Measurements from ENCODE around the gene TMEM14C.
"Not testable (repeated sequence)": the region's sequence is repeated elsewhere in the genome, so short reads cannot be mapped to it uniquely, and the experiment has no call there.

TMEM14C gene

GRCh38 chr6:10733863-10734262 lies 11.0 kb downstream of the TMEM14C start:
- no peak for TF ChIP-seq CTCF (IDR thresholded peaks at IDR 0.05; ENCODE audit: low read depth, low read length)
- no peak overlapping the region for H3K4me3 ChIP-seq (replicated peaks in 1 of 2; ENCODE audit: low read depth in 2 of 2, low read length in 2 of 2)
- no peak for DNase-seq (ENCODE audit: low read depth in 2 of 2)

- H3K4me3 ChIP-seq (replicated peaks in 1 of 2; ENCODE audit: low read depth in 2 of 2, low read length in 2 of 2) = no peak overlapping the region
- no peak for TF ChIP-seq CTCF (IDR thresholded peaks at IDR 0.05; ENCODE audit: low read depth, low read length)
- DNase-seq (ENCODE audit: low read depth in 2 of 2) = no peak
Observed at GRCh38 chr6:10736731-10737130, 13.9 kb downstream of the TMEM14C start.

- no peak overlapping the region for H3K4me3 ChIP-seq (replicated peaks in 1 of 2; ENCODE audit: low read depth in 2 of 2, low read length in 2 of 2)
- DNase-seq (ENCODE audit: low read depth in 2 of 2) = no peak
- TF ChIP-seq CTCF (IDR thresholded peaks at IDR 0.05; ENCODE audit: low read depth, low read length) = no peak
Observed at GRCh38 chr6:10740061-10740460, 17.2 kb downstream of the TMEM14C start.

GRCh38 chr6:10741643-10742042 lies 18.8 kb downstream of the TMEM14C start:
- not testable (repeated sequence) for H3K4me3 ChIP-seq (replicated peaks in 1 of 2; ENCODE audit: low read depth in 2 of 2, low read length in 2 of 2); DNase-seq (ENCODE audit: low read depth in 2 of 2)

- no peak overlapping the region for H3K4me3 ChIP-seq (replicated peaks in 1 of 2; ENCODE audit: low read depth in 2 of 2, low read length in 2 of 2)
- no peak for TF ChIP-seq CTCF (IDR thresholded peaks at IDR 0.05; ENCODE audit: low read depth, low read length)
- no peak for DNase-seq (ENCODE audit: low read depth in 2 of 2)
Observed at GRCh38 chr6:10742251-10742650, 19.4 kb downstream of the TMEM14C start.

GRCh38 chr6:10743515-10743914 lies 20.6 kb downstream of the TMEM14C start:
- TF ChIP-seq CTCF (IDR thresholded peaks at IDR 0.05; ENCODE audit: low read depth, low read length) = no peak
- no peak for DNase-seq (ENCODE audit: low read depth in 2 of 2)
- H3K4me3 ChIP-seq (replicated peaks in 1 of 2; ENCODE audit: low read depth in 2 of 2, low read length in 2 of 2) = no peak overlapping the region

- DNase-seq (ENCODE audit: low read depth in 2 of 2) = no peak
- TF ChIP-seq CTCF (IDR thresholded peaks at IDR 0.05; ENCODE audit: low read depth, low read length) = no peak
- H3K4me3 ChIP-seq (replicated peaks in 1 of 2; ENCODE audit: low read depth in 2 of 2, low read length in 2 of 2) = no peak overlapping the region
Observed at GRCh38 chr6:10745116-10745515, 22.2 kb downstream of the TMEM14C start.
